T-cell (primary cell): ENCODE measurements around the gene OR51B2. TPM values are rescaled to one million over a fixed set of nuclear protein-coding genes. Genes with fewer than 3 reads are reported as not detected.
"Not testable (repeated sequence)": the region's sequence is repeated elsewhere in the genome, so short reads cannot be mapped to it uniquely, and the experiment has no call there.

Experiments used
- ATAC-seq, 4 experiments: fragments of 200-7000 bp in 3 of 4; fragments of 150-1000 bp in 1 of 4; cut with Tn5 transposase; replicated peaks in 1 of 4; 1 replicate in 3 of 4; 2 replicates in 1 of 4; pipeline ENCODE4 v1.10.0; 2021; ENCODE audit warnings: moderate library complexity in 3 of 4, mild to moderate bottlenecking in 2 of 4, moderate number of reproducible peaks in 1 of 4
- CTCF ChIA-PET, 2 donors: fragments of 300-600 bp; sonication (Branson Sonifier 250); formaldehyde crosslinking; loops; one replicate each; lab custom pipeline; 2022; ENCODE audit warnings: antibody characterized with exemption in 2 of 2; lab: Charles Lee
- POLR2A ChIA-PET, 2 donors: fragments of 300-600 bp; sonication (Branson Sonifier 250); formaldehyde crosslinking; loops; one replicate each; lab custom pipeline; 2022; ENCODE audit warnings: antibody characterized with exemption in 2 of 2; lab: Charles Lee
- DNase-seq, 35 experiments: peaks; one replicate each; pipeline versions ENCODE4 v3.0.0 to v3.0.0-alpha.2; 2013 to 2023
- H3K27ac ChIP-seq: one replicate; pipeline ENCODE4 v1.5.1; 2013; ENCODE audit warnings: low read length
- H3K27me3 ChIP-seq, 2 experiments: replicated peaks in 1 of 2; 1 replicate in 1 of 2; 2 replicates in 1 of 2; pipeline versions ENCODE4 v1.6.1 to v1.7.0; 2013; ENCODE audit warnings: low read length in 1 of 2, mixed read lengths in 1 of 2; ENCODE audit not compliant: control insufficient read depth in 2 of 2, insufficient read depth in 2 of 2; ENCODE audit errors: extremely low read depth in 1 of 2
- H3K36me3 ChIP-seq, 2 donors: 1 replicate in 1 of 2; 2 replicates in 1 of 2; pipeline versions ENCODE4 v1.6.1 to v1.7.0; 2013; ENCODE audit warnings: low read length in 1 of 2; ENCODE audit not compliant: control insufficient read depth in 2 of 2, insufficient read depth in 1 of 2; ENCODE audit errors: extremely low read depth in 1 of 2
- H3K4me1 ChIP-seq, 2 experiments: 1 replicate in 1 of 2; 2 replicates in 1 of 2; pipeline versions ENCODE4 v1.6.1 to v1.7.0; 2013; ENCODE audit warnings: low read length in 2 of 2, mixed read lengths in 1 of 2; ENCODE audit not compliant: insufficient read depth in 2 of 2, control insufficient read depth in 1 of 2; ENCODE audit errors: extremely low read depth in 1 of 2
- H3K4me3 ChIP-seq, 2 donors: 1 replicate in 1 of 2; 2 replicates in 1 of 2; pipeline versions ENCODE4 v1.5.1 to v1.7.0; 2013; ENCODE audit warnings: mild to moderate bottlenecking in 2 of 2, low read length in 1 of 2, moderate library complexity in 1 of 2; ENCODE audit not compliant: control insufficient read depth in 1 of 2; ENCODE audit errors: extremely low read depth in 1 of 2
- H3K9me3 ChIP-seq: 2 replicates; pipeline ENCODE4 v1.7.0; 2013
- H3K27ac Mint-ChIP-seq, 2 donors: one replicate each; pipeline ENCODE4 v1.8.0; 2020 to 2021; ENCODE audit warnings: mild to moderate bottlenecking in 2 of 2, mixed read lengths in 2 of 2
- H3K27me3 Mint-ChIP-seq, 2 donors: one replicate each; pipeline ENCODE4 v1.8.0; 2021 to 2022; ENCODE audit warnings: mixed read lengths in 2 of 2
- H3K36me3 Mint-ChIP-seq: one replicate; pipeline ENCODE4 v1.8.0; 2021; ENCODE audit warnings: mixed read lengths
- H3K4me1 Mint-ChIP-seq, 3 donors: one replicate each; pipeline ENCODE4 v1.8.0; 2020 to 2022; ENCODE audit warnings: mixed read lengths in 3 of 3, mild to moderate bottlenecking in 1 of 3
- H3K4me3 Mint-ChIP-seq, 3 donors: one replicate each; pipeline ENCODE4 v1.8.0; 2020 to 2022; ENCODE audit warnings: mild to moderate bottlenecking in 3 of 3, mixed read lengths in 3 of 3, moderate library complexity in 3 of 3
- H3K9me3 Mint-ChIP-seq, 3 donors: one replicate each; pipeline ENCODE4 v1.8.0; 2020 to 2022; ENCODE audit warnings: mixed read lengths in 3 of 3
- WGBS: methylation state at CpG from one replicate; pipeline ENCODE4 v1.1.5; 2013; ENCODE audit warnings: missing lambda C conversion rate; ENCODE audit not compliant: insufficient coverage; 5-methylcytosine and 5-hydroxymethylcytosine counted together
- total RNA-seq, 35 experiments: library from RNA in 6 of 35; stranded (reverse) in 6 of 35; fragments of 120-200 nt in 1 of 35; gene quantifications; one replicate each; pipeline versions ENCODE4 v1.2.1 to v1.2.4 and lab custom pipeline; 2013 to 2026

The OR51B2 gene
- total RNA-seq, 5 donors from 2014 or later (not counting 1 experiment from before 2014, with no cell fraction given): not detected

DNA sequence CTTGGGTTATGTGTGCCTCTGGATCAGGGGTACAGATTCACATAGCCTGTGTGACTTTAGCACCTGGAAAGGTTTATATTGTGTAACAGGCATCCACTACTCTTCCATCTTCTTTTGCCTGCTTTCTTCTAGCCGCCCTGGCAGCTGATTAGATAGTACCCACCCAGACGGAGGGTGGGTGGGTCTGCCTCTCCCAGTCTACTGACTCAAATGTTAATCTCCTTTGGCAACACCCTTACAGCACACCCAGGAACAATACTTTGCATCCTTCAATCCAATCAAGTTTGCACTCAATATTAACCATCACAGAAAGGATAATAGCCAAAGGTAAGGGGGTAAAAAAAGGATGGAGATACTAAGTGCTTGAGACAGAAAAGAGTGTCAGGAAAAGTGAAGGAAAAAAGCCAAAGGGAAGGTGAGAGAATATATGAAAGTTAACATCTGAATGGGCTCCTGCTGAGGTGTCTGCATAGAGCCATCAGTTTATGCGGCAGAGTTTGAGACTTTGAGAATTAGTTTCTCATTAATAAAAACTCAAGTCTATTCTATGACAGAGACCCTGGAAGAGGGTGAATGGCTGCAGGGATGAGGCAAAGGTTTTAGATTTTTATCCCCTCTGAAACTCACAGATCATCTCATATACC, 24.6 kb upstream of the OR51B2 start:
- DNase-seq: no peak
- POLR2A ChIA-PET: no interaction called here
- H3K9me3 Mint-ChIP-seq: peaks cover 0 to 11% (median 0%) of the 10 kb centered on the region in 3 donors
- WGBS: no CpG with 5 or more reads among the region's 3 CpGs
- H3K27ac Mint-ChIP-seq: no peak overlapping the region
- no peaks in the 10 kb centered on the region for H3K4me1 Mint-ChIP-seq
- no peaks in the 10 kb centered on the region for H3K4me1 ChIP-seq
- ATAC-seq: no peak
- H3K27me3 ChIP-seq: no peaks in the 10 kb centered on the region
- H3K4me3 Mint-ChIP-seq: no peak overlapping the region
- no peaks in the 10 kb centered on the region for H3K9me3 ChIP-seq
- H3K36me3 ChIP-seq: no peaks in the 10 kb centered on the region
- CTCF ChIA-PET: no interaction called here
- peaks cover 5 to 21% of the 10 kb centered on the region in 2 donors for H3K27me3 Mint-ChIP-seq
- H3K27ac ChIP-seq: no peak overlapping the region
- H3K36me3 Mint-ChIP-seq: no peaks in the 10 kb centered on the region
- H3K4me3 ChIP-seq: no peak overlapping the region

DNA sequence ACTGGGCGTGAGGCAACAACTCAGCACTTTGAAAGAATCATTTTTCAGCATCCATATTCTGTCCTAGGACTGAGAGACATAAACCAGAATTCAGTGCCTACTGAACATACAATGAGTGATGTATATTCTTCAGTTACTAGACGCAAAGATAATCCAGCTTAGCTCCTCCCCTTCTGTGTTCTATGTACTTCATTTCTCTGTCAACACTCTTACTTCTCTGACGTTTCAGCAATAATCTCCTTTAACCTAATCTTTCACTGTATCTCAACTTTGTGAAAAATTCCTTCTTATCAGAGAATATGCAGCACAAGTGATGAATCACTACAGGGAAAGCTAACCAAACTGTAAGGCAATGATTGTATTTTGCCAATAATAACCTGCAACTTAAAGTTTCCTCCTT, 21.7 kb upstream of the OR51B2 start:
- peaks cover 3 to 19% of the 10 kb centered on the region in 2 donors for H3K27me3 Mint-ChIP-seq
- H3K4me1 Mint-ChIP-seq: no peaks in the 10 kb centered on the region
- no peaks in the 10 kb centered on the region for H3K36me3 Mint-ChIP-seq
- no peak for DNase-seq
- no peak overlapping the region for H3K27ac Mint-ChIP-seq
- Histone ChIP-seq H3K4me1 (no peaks in the 10 kb centered on the region), H3K36me3 (no peaks in the 10 kb centered on the region), H3K4me3 (no peak overlapping the region), H3K27ac (no peak overlapping the region), H3K27me3 (no peaks in the 10 kb centered on the region), H3K9me3 (no peaks in the 10 kb centered on the region)
- no peaks in the 10 kb centered on the region for H3K9me3 Mint-ChIP-seq
- WGBS: 94% methylated on average over 2 of the region's 3 CpGs
- ATAC-seq: no peak
- ChIA-PET CTCF (no interaction called here), POLR2A (no interaction called here)
- no peak overlapping the region for H3K4me3 Mint-ChIP-seq

DNA sequence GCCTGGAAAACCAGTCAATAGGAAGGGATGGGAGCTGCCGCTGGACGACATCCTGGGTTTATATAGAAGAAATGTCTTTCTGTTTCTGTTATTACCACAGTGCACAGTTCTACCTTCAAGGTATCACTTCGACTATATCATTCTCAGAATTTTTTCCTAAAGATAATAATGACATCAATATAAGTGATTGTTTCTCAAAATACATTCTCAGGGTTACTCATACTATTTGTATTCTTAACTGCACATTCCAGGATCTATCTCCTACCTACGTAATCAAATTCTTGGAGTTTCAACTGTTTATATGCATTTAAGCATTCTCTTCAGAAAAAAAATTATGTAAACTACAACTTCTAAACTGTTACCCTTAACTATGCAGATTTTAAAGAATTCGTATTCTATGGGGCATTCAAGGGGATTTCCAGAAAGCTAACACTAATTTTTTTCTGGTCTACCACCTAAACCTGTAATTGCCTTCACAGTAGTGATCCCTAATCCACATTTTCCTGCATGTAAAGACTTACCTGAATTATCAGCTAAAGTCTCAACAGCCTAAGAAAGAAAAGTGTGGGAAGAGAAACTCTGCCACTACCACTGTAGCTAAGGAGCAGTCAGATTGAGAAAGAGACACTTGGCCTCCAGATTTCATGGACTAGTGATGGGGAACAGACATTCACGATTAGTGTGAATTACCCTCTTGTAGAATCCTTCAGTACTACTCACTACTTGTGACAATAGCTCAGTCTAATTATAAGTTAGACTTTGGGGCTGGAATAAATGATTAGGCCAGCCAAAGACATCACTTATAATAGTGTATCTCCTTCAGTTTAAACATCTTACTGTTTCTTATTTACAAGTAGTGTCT, 19.6 kb upstream of the OR51B2 start, which contains the start of gene OR51B5:
Gene OR51B5 (minus strand): TSS at position 51 of the 862 bp plus-strand sequence. CDS start 0 bp downstream, at position 51.
- Histone ChIP-seq H3K4me1 (no peaks in the 10 kb centered on the region), H3K4me3 (no peak within 1 kb of the TSS), H3K9me3 (no peaks in the 10 kb centered on the region), H3K27me3 (no peaks in the 10 kb centered on the region), H3K36me3 (no peaks in the 10 kb centered on the region), H3K27ac (no peak within 1 kb of the TSS)
- ATAC-seq (no peak), DNase-seq (no peak)
- 33% methylated on average over 1 of the region's 6 CpGs for WGBS
- Mint-ChIP-seq H3K9me3 (no peaks in the 10 kb centered on the region), H3K4me3 (no peak within 1 kb of the TSS), H3K4me1 (no peaks in the 10 kb centered on the region), H3K27me3 (peaks cover 3 to 24% of the 10 kb centered on the region in 2 donors), H3K36me3 (no peaks in the 10 kb centered on the region), H3K27ac (no peak within 1 kb of the TSS)
- CTCF ChIA-PET: no interaction called here
- POLR2A ChIA-PET: no interaction called here

DNA sequence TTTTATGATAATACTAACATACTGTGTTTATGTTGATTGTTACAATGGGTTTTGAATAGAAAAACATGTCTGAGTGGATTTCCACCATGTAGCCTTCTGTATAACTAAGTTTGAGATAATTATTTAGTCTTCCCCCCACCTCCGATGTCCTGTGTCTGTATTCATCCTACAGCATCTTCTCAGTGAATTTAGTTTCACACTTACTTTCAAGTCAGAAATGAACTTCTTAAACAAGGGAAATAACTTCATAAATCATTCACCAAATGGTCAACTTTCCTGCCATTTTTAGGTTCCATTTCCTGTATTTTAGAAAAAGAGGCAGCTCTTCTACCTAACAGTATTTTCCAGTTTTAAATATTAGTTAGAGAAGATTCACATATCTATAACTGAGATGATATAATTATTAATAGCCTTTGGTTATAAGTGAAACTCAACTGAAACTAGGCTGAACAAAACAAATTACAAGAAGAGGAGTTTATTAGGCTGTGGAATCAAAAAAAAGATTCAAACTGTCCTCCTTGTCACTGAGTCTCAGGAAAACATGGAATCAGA, 15.8 kb upstream of the OR51B2 start:
- Histone ChIP-seq H3K4me3 (no peak overlapping the region), H3K27ac (no peak overlapping the region), H3K4me1 (no peaks in the 10 kb centered on the region), H3K27me3 (no peaks in the 10 kb centered on the region), H3K36me3 (no peaks in the 10 kb centered on the region), H3K9me3 (no peaks in the 10 kb centered on the region)
- CTCF ChIA-PET: no interaction called here
- DNase-seq: no peak
- Mint-ChIP-seq H3K4me1 (no peaks in the 10 kb centered on the region), H3K36me3 (no peaks in the 10 kb centered on the region), H3K27ac (no peak overlapping the region), H3K27me3 (peaks cover 0 to 25% of the 10 kb centered on the region in 2 donors), H3K9me3 (no peaks in the 10 kb centered on the region), H3K4me3 (no peak overlapping the region)
- no peak for ATAC-seq
- POLR2A ChIA-PET: interaction anchor here in 1 of 2 donors (0.6 kb wide), 1 partner anchor 11 kb away, joined by 4 read pairs; no protein-coding TSS in a partner anchor
- no CpG with 5 or more reads among the region's 1 CpG for WGBS

DNA sequence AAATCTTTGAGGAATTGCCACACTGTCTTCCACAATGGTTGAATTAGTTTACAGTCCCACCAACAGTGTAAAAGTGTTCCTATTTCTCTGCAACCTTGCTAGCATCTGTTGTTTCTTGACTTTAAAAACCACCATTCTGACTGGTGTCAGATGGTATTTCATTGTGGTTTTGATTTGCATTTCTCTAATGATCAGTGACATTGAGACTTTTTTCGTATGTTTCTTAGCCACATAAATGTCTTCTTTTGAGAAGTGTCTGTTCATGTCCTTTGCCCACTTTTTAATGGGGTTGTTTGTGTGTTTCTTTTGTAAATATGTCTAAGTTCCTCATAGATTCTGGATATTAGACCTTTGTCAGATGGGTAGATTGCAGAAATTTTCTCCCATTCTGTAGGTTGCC, 13.2 kb upstream of the OR51B2 start:
- H3K36me3 Mint-ChIP-seq, H3K9me3 Mint-ChIP-seq, H3K27me3 ChIP-seq, H3K4me1 ChIP-seq, H3K36me3 ChIP-seq, H3K27ac Mint-ChIP-seq, CTCF ChIA-PET, POLR2A ChIA-PET, H3K27ac ChIP-seq, DNase-seq, H3K9me3 ChIP-seq, H3K4me1 Mint-ChIP-seq, H3K4me3 ChIP-seq, ATAC-seq, H3K4me3 Mint-ChIP-seq: not testable (repeated sequence)
- peaks cover 0 to 16% of the 10 kb centered on the region in 2 donors for H3K27me3 Mint-ChIP-seq
- WGBS: no CpG with 5 or more reads among the region's 1 CpG

DNA sequence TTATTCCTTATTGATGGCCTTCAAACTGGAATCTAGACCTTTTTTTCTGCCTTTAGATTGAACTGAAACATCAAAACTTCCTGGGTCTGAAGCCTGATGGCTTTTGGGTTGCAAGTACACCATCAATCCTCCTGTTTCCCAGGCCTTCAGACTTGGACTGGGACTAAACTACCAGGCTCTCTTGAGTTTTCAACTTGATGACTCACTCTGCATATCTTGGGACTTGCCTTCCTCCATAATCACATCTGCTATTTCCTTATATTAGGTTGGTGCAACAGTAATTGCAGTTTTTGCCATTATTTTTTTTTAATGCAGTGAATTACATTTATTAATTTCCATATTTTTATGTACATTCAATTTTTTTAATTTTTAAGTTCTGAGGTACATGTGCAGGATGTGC, 12.2 kb upstream of the OR51B2 start:
- no peak overlapping the region for H3K4me3 Mint-ChIP-seq
- Histone ChIP-seq H3K4me1 (no peaks in the 10 kb centered on the region), H3K27me3 (no peaks in the 10 kb centered on the region), H3K27ac (no peak overlapping the region), H3K9me3 (no peaks in the 10 kb centered on the region), H3K36me3 (no peaks in the 10 kb centered on the region), H3K4me3 (no peak overlapping the region)
- H3K9me3 Mint-ChIP-seq: no peaks in the 10 kb centered on the region
- peaks cover 0 to 19% of the 10 kb centered on the region in 2 donors for H3K27me3 Mint-ChIP-seq
- ATAC-seq: no peak
- H3K27ac Mint-ChIP-seq: no peak overlapping the region
- no peak for DNase-seq
- POLR2A ChIA-PET: no interaction called here
- CTCF ChIA-PET: no interaction called here
- no peaks in the 10 kb centered on the region for H3K4me1 Mint-ChIP-seq
- no peaks in the 10 kb centered on the region for H3K36me3 Mint-ChIP-seq
